Measurements from ENCODE around the gene TTLL11.

GRCh38 chr9:121790841-121791240 is 302.3 kb downstream of the TTLL11 start:
- TF ChIP-seq CTCF (conservative IDR thresholded peaks at IDR 0.05; ENCODE audit: low read depth in 2 of 2), result no peak
- no peak for TF ChIP-seq POLR2AphosphoS5 (IDR thresholded peaks at IDR 0.05; ENCODE audit: low read depth)
- TF ChIP-seq REST (IDR thresholded peaks at IDR 0.05; ENCODE audit: unreplicated experiment), result no peak
- TF ChIP-seq EZH2 (IDR thresholded peaks at IDR 0.05; ENCODE audit: low read depth, unreplicated experiment), result no peak
- TF ChIP-seq EZH2phosphoT487 (IDR thresholded peaks at IDR 0.05; ENCODE audit: unreplicated experiment), result no peak
- TF ChIP-seq CREB1 (CRISPR knock-in tag; IDR thresholded peaks at IDR 0.05; ENCODE audit: low read depth), result no peak
- TF ChIP-seq JUNB (IDR thresholded peaks at IDR 0.05; ENCODE audit: unreplicated experiment), result no peak
- TF ChIP-seq ETS1 (IDR thresholded peaks at IDR 0.05), result no peak
- TF ChIP-seq NANOG (IDR thresholded peaks at IDR 0.05; ENCODE audit: borderline replicate concordance), result no peak
